Ectodermal cell (in vitro differentiated cells): ENCODE measurements around the gene NECAB2.

Experiments
- H3K27ac ChIP-seq: 2 replicates; pipeline ENCODE4 v1.7.0; 2013; ENCODE audit warnings: mild to moderate bottlenecking, low read depth, low read length; ENCODE audit not compliant: insufficient read depth, poor library complexity, severe bottlenecking
- H3K27me3 ChIP-seq: 2 replicates; pipeline ENCODE4 v1.7.0; 2013; ENCODE audit warnings: mild to moderate bottlenecking, low read length; ENCODE audit not compliant: insufficient read depth, control insufficient read depth, poor library complexity, severe bottlenecking
- H3K36me3 ChIP-seq: one replicate; pipeline ENCODE4 v1.7.0; 2013; ENCODE audit warnings: low read length; ENCODE audit not compliant: control insufficient read depth, insufficient read depth
- H3K4me1 ChIP-seq: one replicate; pipeline ENCODE4 v1.7.0; 2013; ENCODE audit warnings: low read length; ENCODE audit not compliant: control insufficient read depth, insufficient read depth
- H3K4me3 ChIP-seq: 2 replicates; pipeline ENCODE4 v1.7.0; 2013; ENCODE audit warnings: low read depth, low read length, control low read depth; ENCODE audit not compliant: insufficient read depth
- H3K9me3 ChIP-seq: 2 replicates; pipeline ENCODE4 v1.7.0; 2013; ENCODE audit warnings: mild to moderate bottlenecking, low read length, moderate library complexity; ENCODE audit not compliant: control insufficient read depth
- WGBS, 2 experiments: methylation state at CpG; one replicate each; pipeline ENCODE4 v1.1.7; 2013; ENCODE audit warnings: missing lambda C conversion rate in 2 of 2; 5-methylcytosine and 5-hydroxymethylcytosine counted together

NECAB2 gene

DNA sequence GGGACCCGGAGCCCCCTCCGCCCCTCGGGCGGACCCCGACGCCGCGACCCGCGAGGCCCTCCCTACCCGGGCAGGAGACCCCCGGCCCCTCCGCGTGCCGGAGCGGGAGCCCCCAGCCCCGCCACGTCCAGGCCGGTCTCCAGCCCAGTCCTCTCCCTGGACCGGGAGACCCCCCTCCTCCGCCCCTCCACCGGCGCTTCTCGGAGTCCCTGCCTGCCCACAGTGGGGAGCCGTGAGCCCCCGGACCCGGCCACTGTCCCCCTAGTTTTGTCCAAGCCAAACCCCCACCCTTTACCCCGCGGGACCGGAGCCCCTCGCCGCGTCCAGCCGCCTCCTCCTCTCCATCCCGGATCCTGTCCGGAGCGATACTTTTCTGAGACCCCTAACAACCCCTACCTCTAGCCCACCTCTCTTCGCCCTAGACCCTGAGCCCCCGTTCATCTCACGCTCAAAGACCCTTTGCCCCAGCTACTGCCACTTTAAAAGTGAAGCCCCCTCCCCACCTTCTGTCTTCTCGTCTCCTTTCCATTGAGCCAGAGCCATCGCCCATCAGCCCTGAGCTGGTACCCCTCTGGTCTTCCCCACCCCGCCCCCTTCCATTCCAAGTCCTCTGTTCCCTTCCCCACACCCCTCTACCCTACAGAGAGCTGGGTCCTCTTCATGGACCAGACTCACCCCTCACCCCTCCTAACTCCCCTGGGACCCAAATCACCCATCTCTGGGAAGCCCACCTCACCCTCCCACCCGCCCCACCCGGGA, 1.0 kb downstream of the NECAB2 start:
- H3K4me3 ChIP-seq, result peak overlapping the region; percentile 51
- peaks cover 12% of the 10 kb centered on the region for H3K4me1 ChIP-seq
- peaks cover 11% of the 10 kb centered on the region for H3K27me3 ChIP-seq
- H3K27ac ChIP-seq, result no peak overlapping the region
- 4% methylated on average over 43 to 45 of the region's 45 CpGs for WGBS, 2 experiments
- H3K36me3 ChIP-seq, result no peaks in the 10 kb centered on the region
- H3K9me3 ChIP-seq, result no peaks in the 10 kb centered on the region

DNA sequence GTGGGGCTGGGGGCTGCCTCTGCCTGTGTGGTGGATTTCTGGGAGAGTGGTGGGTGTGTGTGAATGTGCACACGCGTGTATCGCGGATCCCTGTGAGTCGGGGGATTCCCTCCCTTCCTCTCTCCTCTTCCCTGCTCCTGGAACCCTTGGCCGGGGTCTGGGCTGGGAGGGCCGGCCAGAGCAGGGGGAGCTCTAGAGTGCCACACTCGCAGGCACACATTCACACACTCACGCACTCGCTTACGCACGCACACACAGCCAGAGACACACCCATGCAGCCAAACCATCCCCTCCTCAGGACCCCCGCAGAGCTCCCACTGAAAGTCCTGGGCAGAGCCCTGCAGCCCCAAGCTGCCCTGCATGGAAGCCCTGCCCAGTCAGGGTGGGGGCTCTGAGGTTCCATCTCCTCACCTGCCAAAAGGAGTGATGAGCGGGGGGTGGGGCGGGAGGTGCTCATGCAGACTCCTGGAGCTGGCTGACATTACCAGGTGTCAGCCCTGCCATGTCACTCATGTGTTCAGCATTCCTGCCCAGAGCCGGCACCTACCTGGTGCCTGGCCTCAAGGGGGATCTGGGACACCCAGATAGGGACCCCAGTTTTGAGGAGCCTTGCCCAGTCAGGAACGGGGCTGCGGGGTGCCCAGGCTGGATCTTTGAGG, 1.9 kb downstream of the NECAB2 start:
- peaks cover 11% of the 10 kb centered on the region for H3K27me3 ChIP-seq
- WGBS, 2 experiments, result 57 to 59% methylated on average over 18 of the region's 18 CpGs
- H3K36me3 ChIP-seq, result no peaks in the 10 kb centered on the region
- no peak overlapping the region for H3K27ac ChIP-seq
- H3K4me1 ChIP-seq, result peaks cover 12% of the 10 kb centered on the region
- H3K9me3 ChIP-seq, result no peaks in the 10 kb centered on the region
- no peak overlapping the region for H3K4me3 ChIP-seq

DNA sequence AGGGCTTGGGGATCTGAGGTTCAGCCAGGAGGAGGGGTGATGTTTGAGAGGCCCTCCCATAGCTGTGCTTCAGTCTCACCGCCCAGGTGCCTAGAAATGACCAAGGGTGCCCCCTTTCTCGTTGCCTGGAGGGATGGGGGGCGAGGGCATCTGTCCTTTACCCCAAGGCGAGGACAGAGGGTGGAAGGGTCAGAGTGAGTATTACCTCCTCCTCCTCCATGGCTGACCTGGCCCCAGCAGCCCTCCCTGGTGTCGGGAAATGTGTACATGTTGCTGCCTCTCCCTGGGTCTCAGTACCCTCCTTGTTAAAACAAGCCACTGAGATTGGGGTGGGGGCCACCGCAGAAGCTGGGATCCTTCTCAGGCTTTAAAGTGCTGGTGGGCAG, 2.4 kb downstream of the NECAB2 start:
- H3K27me3 ChIP-seq, result peaks cover 11% of the 10 kb centered on the region
- H3K4me1 ChIP-seq, result peaks cover 12% of the 10 kb centered on the region
- H3K4me3 ChIP-seq, result no peak overlapping the region
- no peaks in the 10 kb centered on the region for H3K36me3 ChIP-seq
- WGBS, 2 experiments, result 83 to 87% methylated on average over 6 of the region's 6 CpGs
- H3K27ac ChIP-seq, result no peak overlapping the region
- no peaks in the 10 kb centered on the region for H3K9me3 ChIP-seq

DNA sequence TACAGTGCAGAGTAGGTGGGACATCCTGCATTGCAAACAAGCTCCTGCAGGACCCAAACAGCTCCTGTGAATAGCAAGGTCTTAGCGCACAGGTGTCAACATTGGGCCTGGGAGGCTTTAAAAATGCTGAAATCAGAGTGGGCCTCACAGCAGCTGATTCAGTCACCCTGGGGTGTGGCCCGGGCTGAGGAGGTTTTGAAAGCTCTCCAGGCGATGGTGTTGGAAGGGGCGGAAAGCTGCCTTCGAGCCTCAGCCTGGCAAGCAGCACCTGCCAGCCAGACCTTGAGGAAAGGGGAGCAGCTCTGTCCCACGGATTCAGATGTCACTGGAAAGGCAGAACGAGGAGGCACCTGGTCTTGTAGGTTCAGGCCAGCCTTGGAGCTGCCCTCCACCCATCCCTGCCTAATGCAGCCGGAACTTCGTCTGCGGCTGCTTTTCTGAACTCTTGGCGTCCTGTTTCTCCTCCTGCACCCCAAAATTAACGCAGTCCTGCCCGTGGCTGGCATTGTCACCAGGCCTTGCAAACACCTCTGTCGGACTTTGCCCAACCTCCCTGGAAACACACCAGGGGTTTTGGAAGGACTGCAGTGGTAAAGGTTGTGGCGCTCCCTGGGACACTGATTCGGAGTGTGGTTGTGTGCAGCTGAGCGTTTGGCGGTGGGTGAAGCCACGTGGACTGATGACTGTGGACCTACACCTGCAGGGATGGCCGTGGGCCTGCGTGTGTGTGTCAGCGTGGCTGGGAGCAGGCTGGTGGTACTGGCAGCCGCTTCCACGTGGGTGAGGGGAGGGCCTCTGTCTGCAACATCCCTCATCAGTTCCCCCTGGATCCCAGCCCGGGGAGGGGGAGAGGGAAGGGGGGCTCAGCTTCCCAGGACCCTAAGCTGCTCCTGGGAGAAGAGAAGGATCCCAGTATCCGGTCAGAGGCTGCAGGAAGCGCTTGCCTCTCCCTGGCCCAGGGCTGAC, 3.4 kb downstream of the NECAB2 start:
- H3K4me3 ChIP-seq, result no peak overlapping the region

DNA sequence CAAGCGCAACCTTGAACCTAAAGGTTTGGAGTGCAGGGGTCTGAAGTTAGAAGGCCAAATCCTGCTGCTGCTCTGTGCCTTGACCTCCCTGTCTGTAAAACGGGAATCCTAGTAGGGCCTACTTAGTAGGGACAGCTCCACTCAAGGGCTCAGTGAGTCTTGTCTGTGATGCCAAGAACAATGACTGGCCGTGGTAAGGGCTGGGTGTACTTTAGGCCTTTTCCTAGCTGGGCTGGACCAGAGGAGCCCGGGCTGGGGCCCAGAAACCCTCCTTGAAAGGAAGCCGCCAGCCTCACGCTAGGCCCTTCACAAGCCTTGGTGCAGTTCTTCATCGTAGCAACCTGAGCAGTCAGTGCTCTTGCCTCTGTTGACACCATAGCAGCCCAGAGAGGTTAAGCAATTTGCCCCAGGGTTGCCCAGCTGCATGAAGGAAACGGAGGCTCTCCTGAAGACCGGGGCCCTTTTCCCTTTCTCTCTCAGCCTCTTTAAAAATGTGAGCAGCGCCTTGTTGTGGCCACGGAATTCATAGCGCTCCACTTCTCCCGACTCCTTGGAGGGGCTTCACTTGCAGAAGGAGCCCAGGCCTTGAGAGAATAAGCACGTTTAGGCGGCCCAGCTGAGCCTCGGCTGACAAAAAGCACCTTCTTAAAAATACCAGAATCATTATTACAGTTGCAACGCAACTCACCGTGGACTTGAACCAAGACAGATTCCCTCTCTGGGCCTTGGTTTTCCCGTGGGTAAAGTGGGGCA, 4.4 kb downstream of the NECAB2 start:
- Histone ChIP-seq H3K36me3 (no peaks in the 10 kb centered on the region), H3K27me3 (peaks cover 11% of the 10 kb centered on the region), H3K27ac (no peak overlapping the region), H3K4me3 (no peak overlapping the region), H3K4me1 (peaks cover 12% of the 10 kb centered on the region), H3K9me3 (no peaks in the 10 kb centered on the region)
- 91 to 93% methylated on average over 19 of the region's 19 CpGs for WGBS, 2 experiments

More for the DNA sequence above, 3.4 kb downstream of the NECAB2 start:
- Histone ChIP-seq H3K27ac (no peak overlapping the region), H3K27me3 (peaks cover 11% of the 10 kb centered on the region), H3K4me1 (peaks cover 12% of the 10 kb centered on the region), H3K36me3 (no peaks in the 10 kb centered on the region), H3K9me3 (no peaks in the 10 kb centered on the region)
- WGBS, 2 experiments, result 87 to 88% methylated on average over 27 of the region's 27 CpGs

DNA sequence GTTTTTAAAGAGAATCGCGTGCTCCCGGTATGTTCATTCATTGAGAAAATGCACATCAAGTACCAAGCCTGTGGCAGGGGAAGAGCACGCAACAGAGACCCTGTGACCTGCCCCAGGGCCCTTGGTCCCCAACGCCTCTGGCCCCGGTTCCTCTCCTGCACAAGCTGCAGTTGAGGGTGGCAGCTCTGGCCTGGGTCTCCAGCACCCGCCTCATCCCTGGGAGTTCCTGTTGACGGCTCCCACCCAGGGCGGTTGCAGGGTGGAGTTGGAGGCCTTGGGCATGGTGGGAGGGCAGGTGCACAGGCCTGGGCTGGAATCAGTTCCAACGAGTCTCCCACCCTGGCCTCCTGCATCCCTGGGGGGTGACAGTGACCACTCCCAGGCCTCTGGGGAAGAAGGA, 5.0 kb downstream of the NECAB2 start:
- Histone ChIP-seq H3K36me3 (no peaks in the 10 kb centered on the region), H3K4me3 (no peak overlapping the region), H3K27me3 (peaks cover 11% of the 10 kb centered on the region), H3K27ac (no peak overlapping the region), H3K4me1 (peaks cover 12% of the 10 kb centered on the region), H3K9me3 (peaks cover 3% of the 10 kb centered on the region)
- WGBS, 2 experiments, result 93 to 96% methylated on average over 10 of the region's 10 CpGs

DNA sequence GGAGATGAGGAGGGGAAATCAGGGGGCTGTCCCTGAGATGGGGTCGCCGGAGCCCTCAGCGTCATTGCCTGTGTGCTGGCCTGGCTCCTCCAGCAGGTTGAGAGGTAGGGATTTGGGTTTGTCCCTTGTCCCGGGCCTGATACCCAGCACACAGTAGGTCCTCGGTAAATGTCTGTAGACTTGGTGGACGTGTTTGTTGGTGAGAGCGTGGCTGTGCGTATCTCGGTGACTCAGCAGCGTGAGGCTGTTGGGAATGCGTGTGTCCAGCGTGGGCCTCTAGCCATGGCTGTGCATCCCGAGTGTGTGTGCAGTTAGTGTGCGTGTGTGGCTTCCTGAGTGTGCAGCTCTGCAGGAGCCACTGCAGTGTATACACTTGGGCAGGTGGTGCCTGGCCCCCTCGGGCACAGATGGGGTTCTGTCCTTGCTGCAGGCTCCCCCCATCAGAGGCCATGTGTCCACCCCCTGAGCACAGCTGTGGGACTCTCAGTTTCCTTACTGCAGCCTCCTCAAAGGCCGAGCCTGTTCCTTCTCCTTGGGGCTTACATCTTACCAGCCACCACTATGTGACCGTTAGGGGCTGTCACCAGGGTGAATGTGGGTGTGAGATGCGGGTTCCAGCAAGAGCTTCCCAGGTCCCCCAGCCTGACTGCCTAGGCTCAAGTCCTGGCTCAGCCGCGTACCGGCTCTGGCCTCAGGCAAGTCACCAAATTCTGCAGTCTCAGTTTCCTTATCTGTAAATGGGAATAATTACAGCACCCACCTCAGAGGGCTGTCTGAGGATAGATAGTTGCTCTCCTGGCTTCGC, 5.7 kb downstream of the NECAB2 start:
- Histone ChIP-seq H3K4me1 (peaks cover 12% of the 10 kb centered on the region), H3K27me3 (peaks cover 9% of the 10 kb centered on the region), H3K36me3 (no peaks in the 10 kb centered on the region), H3K4me3 (no peak overlapping the region), H3K27ac (no peak overlapping the region), H3K9me3 (peaks cover 4% of the 10 kb centered on the region)
- WGBS, 2 experiments, result 90 to 93% methylated on average over 22 of the region's 22 CpGs

DNA sequence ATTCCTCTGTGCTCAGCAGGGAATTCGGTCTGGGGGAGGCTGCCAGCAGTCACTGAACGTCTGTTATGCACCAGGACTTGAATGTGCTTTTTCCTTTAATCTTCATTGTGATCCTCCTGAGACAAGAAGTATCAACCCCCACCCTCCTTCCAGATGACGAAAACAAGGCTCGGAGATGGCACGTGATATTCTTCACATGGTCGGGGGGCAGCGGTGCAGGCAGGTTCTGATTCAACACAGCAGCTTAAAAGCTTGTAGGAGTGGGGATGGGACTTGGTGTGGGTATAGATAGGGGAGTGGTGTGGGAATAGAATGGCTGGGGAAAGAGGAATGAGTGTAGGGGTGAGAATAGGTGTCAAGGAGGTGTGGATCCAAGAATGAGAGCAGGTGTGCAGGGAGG, 6.4 kb downstream of the NECAB2 start:
- 71 to 77% methylated on average over 7 of the region's 7 CpGs for WGBS, 2 experiments
- Histone ChIP-seq H3K4me1 (peaks cover 12% of the 10 kb centered on the region), H3K27me3 (peaks cover 2% of the 10 kb centered on the region), H3K4me3 (no peak overlapping the region), H3K27ac (no peak overlapping the region), H3K9me3 (peaks cover 4% of the 10 kb centered on the region), H3K36me3 (no peaks in the 10 kb centered on the region)

DNA sequence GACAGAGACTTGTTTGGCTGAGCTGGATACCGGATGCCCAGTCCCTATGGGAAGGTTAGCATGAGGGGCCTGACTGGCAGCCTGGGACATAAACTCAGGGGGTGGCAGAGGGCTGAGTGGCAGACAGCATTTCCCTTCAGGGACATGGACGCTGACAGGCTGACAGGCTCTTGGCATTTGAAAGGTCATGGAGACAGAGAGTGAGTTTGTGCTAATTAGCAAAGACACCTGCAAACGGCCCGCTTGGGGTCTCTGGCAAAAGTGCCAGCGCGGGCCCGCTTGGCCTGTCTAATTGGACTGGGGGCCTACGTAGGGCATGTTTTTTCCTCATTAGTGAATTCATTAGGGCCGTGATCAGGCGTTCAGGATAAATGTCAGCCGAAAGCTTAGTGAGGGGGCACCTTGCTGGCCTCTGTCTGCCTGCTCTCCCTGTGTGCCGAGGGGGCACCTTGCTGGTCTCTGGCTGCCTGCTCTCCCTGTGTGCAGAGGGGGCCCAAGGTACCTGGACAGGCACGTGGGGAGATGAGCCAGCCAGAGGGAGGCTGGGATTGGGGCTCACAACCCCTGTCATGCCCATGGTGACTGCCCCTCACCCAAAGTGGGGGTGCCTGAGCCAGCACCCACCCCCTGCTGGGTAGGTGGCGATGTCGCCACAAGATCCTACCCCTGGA, 7.7 kb downstream of the NECAB2 start:
- no peaks in the 10 kb centered on the region for H3K36me3 ChIP-seq
- no peak overlapping the region for H3K27ac ChIP-seq
- WGBS, 2 experiments, result 89 to 90% methylated on average over 15 of the region's 15 CpGs
- no peak overlapping the region for H3K4me3 ChIP-seq
- peaks cover 4% of the 10 kb centered on the region for H3K9me3 ChIP-seq
- no peaks in the 10 kb centered on the region for H3K4me1 ChIP-seq
- no peaks in the 10 kb centered on the region for H3K27me3 ChIP-seq
